ENCODE results near the gene CD74.

The CD74 gene

GRCh38 chr5:150410524-150411244, 2.0 kb downstream of the CD74 start:
- DNase-seq = peak in 46 of 58 donors; percentile 14 to 88 (median 47)

DNA sequence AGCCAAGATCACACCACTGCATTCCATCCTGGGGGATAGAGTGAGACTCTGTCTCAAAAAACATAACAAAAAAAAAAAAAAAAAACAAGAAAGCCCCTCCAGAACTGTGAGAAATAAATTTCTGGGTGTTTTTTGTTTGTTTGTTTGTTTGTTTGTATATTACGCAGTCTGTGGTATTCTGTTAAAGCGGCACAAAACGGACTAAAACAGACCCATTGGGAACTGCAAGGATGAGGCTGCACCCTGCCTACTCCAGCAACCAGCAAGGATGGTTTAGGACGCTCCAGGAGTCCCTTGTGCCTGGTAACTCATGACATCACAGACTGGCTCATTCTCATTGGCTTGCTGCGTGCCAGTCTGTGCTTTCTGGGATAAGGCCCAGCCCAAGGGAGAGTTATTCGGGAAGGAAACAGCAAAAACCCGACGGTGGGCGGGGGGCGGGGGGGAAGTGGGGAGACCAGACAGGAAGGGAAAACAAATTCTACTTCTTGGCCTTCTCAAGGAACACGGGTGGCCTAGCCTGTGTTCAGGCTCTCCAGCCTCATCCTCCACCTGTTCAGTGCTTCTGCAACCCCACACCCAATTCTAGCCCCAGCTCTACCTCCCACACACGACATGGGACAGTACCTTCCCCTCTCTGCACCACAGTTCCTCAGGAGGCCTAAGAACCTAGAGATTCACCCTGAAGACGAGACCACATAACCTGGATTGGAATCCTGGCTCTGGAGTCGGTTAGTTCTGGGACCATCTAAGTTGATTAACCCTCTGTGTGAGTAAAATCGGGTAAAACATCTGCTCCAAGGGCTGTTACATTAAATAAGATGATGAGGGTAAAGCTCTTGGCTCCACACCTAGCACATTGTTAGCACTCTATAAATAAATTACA, 2.8 kb downstream of the CD74 start:
- peak in 55 of 58 donors; percentile 22 to 95 (median 77) for DNase-seq

DNA sequence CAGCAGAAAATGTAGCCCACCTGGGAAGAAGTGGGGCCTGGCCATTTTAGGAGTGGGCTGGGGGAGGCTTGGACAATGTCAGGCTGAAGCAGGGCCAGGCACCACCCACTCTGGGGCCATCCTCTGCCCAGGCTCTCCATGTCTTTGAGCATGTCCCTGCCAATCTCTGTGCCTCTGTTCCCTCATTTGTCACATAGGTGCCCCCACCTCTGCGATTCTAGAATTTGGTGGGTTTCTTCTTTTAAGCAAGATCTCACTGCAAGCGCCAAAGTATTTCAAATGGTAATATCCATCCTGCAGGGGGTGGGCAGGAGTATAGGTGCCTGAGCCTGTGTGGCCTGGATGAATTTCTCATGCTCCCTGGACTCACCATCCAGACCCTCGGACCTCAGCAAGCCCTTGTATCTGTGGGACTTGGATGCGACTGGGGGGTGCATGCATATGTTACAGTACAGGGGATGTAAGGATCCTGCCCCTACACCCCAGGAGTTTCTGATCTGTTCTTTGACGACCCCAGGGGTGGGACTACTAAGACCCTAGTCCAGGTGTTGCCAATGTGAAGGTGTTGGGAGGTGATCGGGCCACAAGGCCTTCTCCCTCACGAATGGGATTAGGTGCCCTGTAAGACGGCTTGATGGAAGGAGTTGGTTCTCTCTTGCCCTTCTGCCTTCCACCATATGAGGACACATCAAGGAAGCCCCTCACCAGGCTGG, 4.3 kb downstream of the CD74 start:
- DNase-seq = no peak

DNA sequence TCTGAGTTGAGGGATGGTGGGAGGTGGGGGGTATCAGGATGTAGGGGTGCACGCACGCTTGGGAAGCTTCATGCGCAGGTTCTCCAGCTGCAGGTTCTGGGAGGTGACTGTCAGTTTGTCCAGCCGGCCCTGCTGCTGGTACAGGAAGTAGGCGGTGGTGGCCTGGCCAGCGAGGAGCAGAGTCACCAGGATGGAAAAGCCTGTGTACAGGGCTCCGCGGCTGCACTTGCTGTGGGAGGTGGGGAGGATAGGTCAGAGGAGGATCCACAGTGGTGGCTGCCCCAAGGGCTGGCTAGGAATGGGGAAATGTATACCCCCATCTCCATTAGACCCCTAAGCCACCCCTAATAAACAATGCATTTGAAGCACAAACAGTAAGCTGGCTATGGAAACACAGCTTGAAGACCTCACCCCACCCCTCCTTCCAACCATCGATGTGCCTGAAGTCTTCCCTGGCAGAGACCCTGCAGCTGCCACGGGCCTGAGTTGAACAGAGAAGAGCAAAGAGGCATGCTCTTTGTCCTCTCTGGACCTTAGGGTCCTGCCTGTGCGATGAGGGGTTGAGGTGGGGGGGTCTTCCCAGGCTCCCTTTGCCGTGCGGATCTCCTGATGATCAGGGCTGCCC, 5.5 kb downstream of the CD74 start:
- DNase-seq = no peak

DNA sequence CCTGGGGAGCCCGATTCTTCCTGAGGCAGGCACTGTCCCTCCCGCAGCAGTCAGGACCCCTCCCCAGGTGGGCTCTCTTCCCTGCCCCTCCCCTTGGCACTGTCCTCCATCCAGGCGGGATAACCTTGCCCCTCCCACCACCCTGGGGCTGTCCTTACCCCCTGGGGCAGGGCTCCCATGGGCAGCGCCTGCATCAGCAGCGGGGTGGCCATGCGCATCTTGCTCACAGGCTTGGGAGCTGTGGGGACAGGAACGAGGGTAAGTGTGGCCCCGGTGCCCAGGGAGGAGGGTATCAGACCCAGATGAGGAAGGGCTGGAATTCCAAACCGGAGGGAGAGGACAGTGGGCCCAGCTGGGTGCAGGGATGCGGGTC, 6.0 kb downstream of the CD74 start:
- no peak for DNase-seq

- DNase-seq = no peak
Measured at GRCh38 chr5:150406103-150406722, 6.5 kb downstream of the CD74 start.

- DNase-seq = no peak
Measured at GRCh38 chr5:150404941-150405816, 7.5 kb downstream of the CD74 start.

DNA sequence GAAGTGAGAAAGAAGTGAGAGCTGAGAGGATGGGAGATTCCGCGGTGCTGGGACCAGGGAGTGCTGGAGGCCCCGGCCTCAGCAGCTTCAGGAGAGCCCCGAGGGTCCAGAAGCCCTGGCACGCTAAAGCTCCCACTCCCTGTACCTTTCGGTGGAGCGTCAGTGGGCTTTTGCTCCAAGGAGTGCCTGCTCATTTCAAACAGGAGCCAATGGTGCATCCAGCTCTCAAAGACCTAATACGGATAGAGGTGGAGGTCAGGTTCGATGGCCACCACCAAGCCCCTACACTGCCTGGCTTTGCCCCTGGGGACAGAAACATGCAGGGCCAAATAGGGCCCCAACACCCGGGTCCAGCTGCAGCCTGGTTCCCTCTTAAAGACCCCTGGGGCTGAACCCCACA, 8.2 kb downstream of the CD74 start:
- DNase-seq = no peak

DNA sequence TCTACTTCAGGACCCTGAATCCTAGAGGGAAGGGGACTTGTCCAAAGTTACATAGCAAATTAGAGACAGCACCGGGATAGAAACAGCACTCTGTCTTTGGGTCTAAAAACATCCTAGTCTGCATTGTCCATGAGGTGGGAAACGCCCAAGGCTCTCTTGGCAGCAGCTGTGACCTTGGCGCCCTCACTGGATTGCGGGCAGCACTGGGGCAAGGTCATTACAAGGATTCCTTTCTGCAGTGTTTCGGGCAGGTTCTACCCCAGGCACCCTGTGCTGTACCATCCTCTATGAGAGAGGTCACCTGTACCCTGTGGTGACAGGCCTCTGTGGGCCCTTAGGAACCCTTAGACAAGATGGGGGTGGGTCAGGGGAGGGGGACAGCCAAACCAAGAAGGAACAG, 8.6 kb downstream of the CD74 start:
- DNase-seq = no peak

- no peak for DNase-seq
Measured at GRCh38 chr5:150402901-150403342, 9.8 kb downstream of the CD74 start.

GRCh38 chr5:150402229-150402773, 10.4 kb downstream of the CD74 start:
- DNase-seq = no peak

DNA sequence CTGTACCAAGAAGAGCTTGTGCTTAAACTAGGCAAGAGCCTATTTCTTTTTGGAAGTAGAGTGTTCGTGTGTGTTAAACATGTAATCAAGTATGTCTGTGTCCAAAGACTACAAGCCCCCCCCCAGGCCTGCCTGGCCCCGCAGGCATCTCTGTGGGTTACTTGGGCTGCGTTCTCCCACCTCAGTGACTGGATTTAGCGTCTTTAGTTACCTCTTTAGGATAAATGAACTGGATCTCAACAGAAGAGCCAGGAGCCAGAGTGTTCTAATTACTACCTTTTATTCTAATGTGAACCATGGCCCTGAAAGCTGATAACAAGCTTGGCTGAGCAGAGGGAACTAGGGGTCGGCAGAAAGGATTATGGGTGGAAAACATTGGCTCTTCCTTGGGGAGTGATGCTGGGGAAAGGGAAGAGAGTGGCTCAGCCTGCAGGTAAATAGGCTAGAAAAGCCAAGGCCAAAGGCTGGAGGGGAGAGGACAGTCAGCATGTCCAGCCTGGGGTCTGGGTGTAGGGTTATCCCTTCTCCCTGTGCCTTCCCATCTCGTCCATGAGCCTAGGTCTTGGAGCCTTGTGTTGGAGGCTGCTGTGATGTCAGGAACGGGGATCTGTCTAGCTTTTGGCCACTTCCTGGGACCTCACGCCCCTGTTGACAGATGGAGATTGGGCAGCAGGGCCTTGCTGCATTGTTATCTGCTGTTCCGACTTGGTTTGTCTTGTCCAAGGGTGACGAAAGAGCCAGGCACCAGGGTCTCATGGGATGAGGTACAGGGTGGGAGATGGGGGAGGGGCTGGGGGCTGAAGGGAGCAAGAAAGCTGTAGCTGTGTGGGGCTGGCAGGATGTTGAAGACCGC, 11.1 kb downstream of the CD74 start:
- no peak for DNase-seq

- peak in 2 of 58 donors; percentile 13 to 34 for DNase-seq
Measured at GRCh38 chr5:150401076-150401375, 11.7 kb downstream of the CD74 start.

DNA sequence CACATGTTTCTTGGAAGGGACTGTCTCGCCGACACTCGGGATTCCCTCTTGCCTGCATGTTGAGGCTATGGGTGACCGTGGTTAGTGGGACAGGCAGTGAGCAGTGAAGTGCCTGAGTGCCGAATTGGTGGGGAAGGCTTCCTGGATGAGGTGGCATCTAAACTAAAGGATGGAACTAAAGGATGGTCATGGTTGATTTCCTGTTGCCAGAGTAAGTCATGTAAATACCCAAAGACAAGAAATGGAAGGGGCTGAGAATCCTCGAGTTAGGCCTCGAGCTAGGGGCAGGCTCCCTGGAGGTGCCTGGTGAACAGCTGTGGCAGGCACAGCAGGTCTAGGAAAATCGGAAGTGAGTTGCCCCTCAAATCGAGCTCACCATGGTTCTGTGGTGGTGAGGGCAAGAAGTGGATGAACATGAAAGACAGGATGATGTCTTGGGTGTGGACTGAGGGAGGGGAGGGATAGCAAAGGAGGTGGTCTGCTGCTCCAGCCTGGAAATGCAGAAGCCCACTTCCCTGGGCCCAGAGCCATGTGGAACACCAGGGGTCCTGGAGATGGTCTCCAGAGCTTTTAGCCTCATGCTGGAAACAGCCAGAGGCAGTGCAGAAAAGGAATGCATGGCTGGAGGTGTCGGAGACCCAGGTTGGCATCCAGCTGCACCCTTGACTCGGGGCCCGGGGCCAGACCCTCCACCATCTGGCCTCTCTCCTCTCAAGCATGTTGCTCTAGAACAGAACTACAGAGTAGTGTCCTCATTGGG, 12.2 kb downstream of the CD74 start:
- DNase-seq = no peak

DNA sequence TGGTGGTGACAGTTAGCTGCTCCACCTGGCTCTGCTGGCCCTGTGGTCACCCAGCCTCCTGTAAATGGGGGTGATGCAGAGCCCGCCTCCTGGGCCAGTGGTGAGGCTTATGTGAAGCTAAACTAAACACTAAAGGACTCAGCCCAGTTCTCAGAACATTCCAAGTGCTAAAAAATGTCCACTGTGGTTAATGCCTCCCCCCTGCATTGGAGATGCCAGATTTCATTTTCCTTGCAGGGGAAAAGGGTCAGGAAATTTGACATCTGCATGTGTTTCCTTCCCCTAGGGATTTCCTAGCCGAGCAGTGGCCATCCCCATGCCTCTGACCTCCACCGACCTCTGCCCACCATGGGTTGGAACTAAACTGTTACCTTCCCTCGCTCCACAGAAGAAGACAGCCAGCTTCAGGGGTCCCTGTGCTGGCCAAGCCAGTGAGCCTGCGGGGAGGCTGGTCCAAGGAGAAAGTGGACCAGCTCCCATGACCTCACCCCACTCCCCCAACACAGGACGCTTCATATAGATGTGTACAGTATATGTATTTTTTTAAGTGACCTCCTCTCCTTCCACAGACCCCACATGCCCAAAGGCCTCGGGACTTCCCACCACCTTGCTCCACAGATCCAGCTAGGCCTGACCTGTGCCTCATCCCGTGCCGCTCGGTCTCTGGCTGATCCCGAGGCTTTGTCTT, 13.0 kb downstream of the CD74 start:
- no peak for DNase-seq

- no peak for DNase-seq
Measured at GRCh38 chr5:150398722-150399523, 13.8 kb downstream of the CD74 start.

Measured in anterior cingulate cortex (tissue), 58 donors.